ENCODE results near the gene NF1.

GRCh38 chr17:31412511-31412910 lies 317.7 kb downstream of the NF1 start:
- TF ChIP-seq CTCF (IDR thresholded peaks at IDR 0.05; ENCODE audit: insufficient read depth, low read depth, low read length) = no peak
- no peak for TF ChIP-seq EZH2 (IDR thresholded peaks at IDR 0.05; ENCODE audit: insufficient read depth, low read length)

Measured in astrocyte (in vitro differentiated cells and primary cell).